Thyroid gland (tissue), 4 donors: ENCODE measurements around the gene RPN2.

Experiments
- CTCF ChIP-seq, 6 experiments: fragments of 200-600 bp in 3 of 6; fragments of 450-650 bp in 3 of 6; sonication (generic) in 3 of 6; IDR thresholded peaks; one replicate each; pipeline ENCODE4 v1.5.1; 2016 to 2019; ENCODE audit warnings: antibody characterized with exemption in 6 of 6, mild to moderate bottlenecking in 2 of 6, inconsistent platforms in 1 of 6, moderate library complexity in 1 of 6
- POLR2A ChIP-seq, 2 donors: fragments of 450-650 bp; IDR thresholded peaks; one replicate each; pipeline ENCODE4 v1.6.1; 2017; ENCODE audit warnings: antibody characterized with exemption in 2 of 2, mild to moderate bottlenecking in 2 of 2, moderate library complexity in 1 of 2

- TF ChIP-seq CTCF (IDR thresholded peaks at IDR 0.05) = no peak
- no peak for TF ChIP-seq POLR2A (IDR thresholded peaks at IDR 0.05)
Observed at GRCh38 chr20:37242503-37242902, 63.4 kb downstream of the RPN2 start.
